ENCODE data around the gene E4F1. TPM values are rescaled to one million over a fixed set of nuclear protein-coding genes. Genes with fewer than 3 reads are reported as not detected.
A peak's percentile ranks its signal among the peaks of the same experiment; 100 is the strongest.

The E4F1 gene
- total and polyA plus RNA-seq, 2 of the 13 experiments (the other 11 are each of a cell fraction or from before 2014, with no cell fraction given): 13.8 to 19.5 TPM

- TF ChIP-seq HOXD1 (CRISPR knock-in tag; IDR thresholded peaks at IDR 0.05) (no peak; the same call in 1 of the 2 replicates), TEF (CRISPR knock-in tag; IDR thresholded peaks at IDR 0.05) (0 out of 2 replicates have a peak, but pooled peaks have one; percentile 73), CENPT (CRISPR knock-in tag; IDR thresholded peaks at IDR 0.05; ENCODE audit: low read depth) (peak; percentile 16), ZBTB8A (CRISPR knock-in tag; IDR thresholded peaks at IDR 0.05; ENCODE audit: borderline replicate concordance, low read depth) (no peak), CREB1 (IDR thresholded peaks at IDR 0.05) (peak; percentile 100), CREB1 (CRISPR knock-in tag; IDR thresholded peaks at IDR 0.05) (peak; percentile 100), TCF7L2 (IDR thresholded peaks at IDR 0.05; ENCODE audit: low read depth, low read length) (no peak), ZNF281 (CRISPR knock-in tag; IDR thresholded peaks at IDR 0.05; ENCODE audit: borderline replicate concordance) (no peak; the same call in 1 of the 2 replicates), SALL1 (CRISPR knock-in tag; IDR thresholded peaks at IDR 0.05) (peak; percentile 88), ZSCAN25 (CRISPR knock-in tag; IDR thresholded peaks at IDR 0.05) (no peak), TOE1 (CRISPR knock-in tag; IDR thresholded peaks at IDR 0.05) (no peak; the same call in 1 of the 2 replicates), RNF219 (CRISPR knock-in tag; IDR thresholded peaks at IDR 0.05) (peak; percentile 57; the same call in 1 of the 2 replicates), ZNF350 (CRISPR knock-in tag; IDR thresholded peaks at IDR 0.05; ENCODE audit: borderline replicate concordance, low read depth) (peak; percentile 70), SAP130 (CRISPR knock-in tag; IDR thresholded peaks at IDR 0.05; ENCODE audit: low read depth) (peak; percentile 96), BCL6 (CRISPR knock-in tag; IDR thresholded peaks at IDR 0.05) (peak; percentile 42; the same call in 1 of the 2 replicates), ZMYM3 (CRISPR knock-in tag; IDR thresholded peaks at IDR 0.05) (peak; percentile 30; the same call in 1 of the 2 replicates), ZBTB10 (CRISPR knock-in tag; IDR thresholded peaks at IDR 0.05; ENCODE audit: borderline replicate concordance) (no peak; the same call in 1 of the 2 replicates), DPF2 (CRISPR knock-in tag; IDR thresholded peaks at IDR 0.05; ENCODE audit: borderline replicate concordance, low read depth) (no peak), AHR (CRISPR knock-in tag; IDR thresholded peaks at IDR 0.05) (peak; percentile 54; the same call in 1 of the 2 replicates), ZMYM2 (CRISPR knock-in tag; IDR thresholded peaks at IDR 0.05) (0 out of 2 replicates have a peak, but pooled peaks have one; percentile 28), ZNF614 (CRISPR knock-in tag; IDR thresholded peaks at IDR 0.05; ENCODE audit: borderline replicate concordance) (no peak), MYC (CRISPR knock-in tag; IDR thresholded peaks at IDR 0.05; ENCODE audit: borderline replicate concordance) (peak; percentile 99)
Measured at GRCh38 chr16:2267913-2268666, 44.7 kb downstream of the E4F1 start, which contains the start of gene RNPS1 (continued).
